ENCODE data around the gene TSPAN17.

TSPAN17 gene

GRCh38 chr5:176619203-176619568 lies 28.1 kb upstream of the TSPAN17 start:
- no peak overlapping the region for H3K27ac ChIP-seq
- H3K4me2 ChIP-seq = peak overlapping the region; percentile 45
- H3K79me2 ChIP-seq (ENCODE audit: insufficient read depth, low read depth) = no peaks in the 10 kb centered on the region
- H3K4me1 ChIP-seq (ENCODE audit: low read depth, poor library complexity, severe bottlenecking) = peaks cover 4% of the 10 kb centered on the region
- H2AFZ ChIP-seq (ENCODE audit: low read depth) = peak overlapping the region; percentile 57; the same call in 1 of the 2 replicates
- no peak overlapping the region for H3K9ac ChIP-seq
- H3K36me3 ChIP-seq (ENCODE audit: insufficient read depth) = no peaks in the 10 kb centered on the region
- no peaks in the 10 kb centered on the region for H3K27me3 ChIP-seq (ENCODE audit: insufficient read depth, low read depth)
- 0 out of 2 replicates have a peak, but pooled peaks have one; percentile 50 for TF ChIP-seq CTCF (conservative IDR thresholded peaks at IDR 0.05; ENCODE audit: low read depth, low read length)
- no peaks in the 10 kb centered on the region for H4K20me1 ChIP-seq (ENCODE audit: insufficient read depth)
- no peak overlapping the region for H3K4me3 ChIP-seq (IDR thresholded peaks at IDR 0.05; ENCODE audit: insufficient read depth, low read depth, low read length)

- H3K36me3 ChIP-seq (ENCODE audit: insufficient read depth) = no peaks in the 10 kb centered on the region
- H3K4me3 ChIP-seq (IDR thresholded peaks at IDR 0.05; ENCODE audit: insufficient read depth, low read depth, low read length) = no peak overlapping the region
- no peaks in the 10 kb centered on the region for H4K20me1 ChIP-seq (ENCODE audit: insufficient read depth)
- H3K4me1 ChIP-seq (ENCODE audit: low read depth, poor library complexity, severe bottlenecking) = peaks cover 4% of the 10 kb centered on the region
- no peak overlapping the region for H3K9ac ChIP-seq
- H3K4me2 ChIP-seq = no peak overlapping the region
- no peak overlapping the region; the same call in 1 of the 2 replicates for H2AFZ ChIP-seq (ENCODE audit: low read depth)
- no peaks in the 10 kb centered on the region for H3K27me3 ChIP-seq (ENCODE audit: insufficient read depth, low read depth)
- no peak; the same call in 1 of the 2 replicates for TF ChIP-seq CTCF (conservative IDR thresholded peaks at IDR 0.05; ENCODE audit: low read depth, low read length)
- no peaks in the 10 kb centered on the region for H3K79me2 ChIP-seq (ENCODE audit: insufficient read depth, low read depth)
- H3K27ac ChIP-seq = no peak overlapping the region
Measured at GRCh38 chr5:176619569-176620332, 27.5 kb upstream of the TSPAN17 start.

DNA sequence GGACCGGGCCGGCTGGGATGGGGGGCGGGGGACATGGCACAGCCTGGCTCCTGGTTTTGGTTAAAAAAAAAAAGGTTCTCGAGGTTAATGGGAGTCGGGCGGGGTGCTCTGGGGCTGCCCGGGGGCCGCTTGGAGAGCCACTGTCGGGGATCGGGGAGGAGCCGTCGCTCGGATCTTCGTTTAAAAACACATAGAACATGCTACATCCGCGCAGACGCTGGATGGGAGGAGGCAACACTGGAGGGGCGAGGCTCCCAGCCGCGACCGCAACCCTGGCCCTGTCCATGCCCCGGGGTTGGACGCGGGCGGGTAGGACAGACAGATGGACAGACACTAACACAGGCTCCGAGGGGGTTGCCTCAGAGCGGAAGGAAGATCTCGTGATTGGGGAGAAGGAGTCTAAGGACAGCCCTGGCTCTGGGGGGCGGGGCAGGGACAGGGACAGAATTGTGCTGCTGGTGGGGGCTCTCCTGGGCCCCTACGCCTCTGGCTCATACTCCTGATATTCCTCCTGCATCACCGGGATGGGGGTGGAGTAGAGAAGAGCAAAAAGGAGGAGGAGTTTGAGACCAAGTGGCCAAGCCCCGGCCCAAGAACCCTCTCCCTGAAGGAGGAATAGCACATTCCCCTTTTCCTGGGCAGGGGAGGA lies 26.8 kb upstream of the TSPAN17 start:
- Histone ChIP-seq H4K20me1 (ENCODE audit: insufficient read depth) (no peaks in the 10 kb centered on the region), H3K4me3 (IDR thresholded peaks at IDR 0.05; ENCODE audit: insufficient read depth, low read depth, low read length) (no peak overlapping the region), H3K4me2 (no peak overlapping the region), H3K4me1 (ENCODE audit: low read depth, poor library complexity, severe bottlenecking) (peaks cover 4% of the 10 kb centered on the region), H3K9ac (no peak overlapping the region), H3K27ac (no peak overlapping the region), H3K36me3 (ENCODE audit: insufficient read depth) (no peaks in the 10 kb centered on the region), H2AFZ (ENCODE audit: low read depth) (no peak overlapping the region), H3K27me3 (ENCODE audit: insufficient read depth, low read depth) (no peaks in the 10 kb centered on the region), H3K79me2 (ENCODE audit: insufficient read depth, low read depth) (no peaks in the 10 kb centered on the region)
- TF ChIP-seq CTCF (conservative IDR thresholded peaks at IDR 0.05; ENCODE audit: low read depth, low read length) = no peak

- H3K9ac ChIP-seq = no peak overlapping the region
- no peaks in the 10 kb centered on the region for H3K79me2 ChIP-seq (ENCODE audit: insufficient read depth, low read depth)
- no peak for TF ChIP-seq CTCF (conservative IDR thresholded peaks at IDR 0.05; ENCODE audit: low read depth, low read length)
- H3K4me2 ChIP-seq = no peak overlapping the region
- H3K27ac ChIP-seq = no peak overlapping the region
- H4K20me1 ChIP-seq (ENCODE audit: insufficient read depth) = no peaks in the 10 kb centered on the region
- H3K27me3 ChIP-seq (ENCODE audit: insufficient read depth, low read depth) = no peaks in the 10 kb centered on the region
- no peak overlapping the region for H2AFZ ChIP-seq (ENCODE audit: low read depth)
- no peaks in the 10 kb centered on the region for H3K36me3 ChIP-seq (ENCODE audit: insufficient read depth)
- H3K4me1 ChIP-seq (ENCODE audit: low read depth, poor library complexity, severe bottlenecking) = peaks cover 4% of the 10 kb centered on the region
- no peak overlapping the region for H3K4me3 ChIP-seq (IDR thresholded peaks at IDR 0.05; ENCODE audit: insufficient read depth, low read depth, low read length)
Measured at GRCh38 chr5:176621661-176622079, 25.6 kb upstream of the TSPAN17 start.

Data from KMS-11 (cell line).